Bone marrow (tissue), 2 donors: ENCODE measurements around the gene PA2G4.
A peak's percentile ranks its signal among the peaks of the same experiment; 100 is the strongest.
"Not testable (repeated sequence)": the region's sequence is repeated elsewhere in the genome, so short reads cannot be mapped to it uniquely, and the experiment has no call there.

Experiments
- DNase-seq, 2 donors: peaks; one replicate each; lab custom pipeline; 2025; lab: John Stamatoyannopoulos, UW

PA2G4 gene

GRCh38 chr12:56099787-56100186, 4.6 kb upstream of the PA2G4 start:
- no peak for DNase-seq

- DNase-seq: no peak
Measured at GRCh38 chr12:56101045-56101444, 3.3 kb upstream of the PA2G4 start.

DNA sequence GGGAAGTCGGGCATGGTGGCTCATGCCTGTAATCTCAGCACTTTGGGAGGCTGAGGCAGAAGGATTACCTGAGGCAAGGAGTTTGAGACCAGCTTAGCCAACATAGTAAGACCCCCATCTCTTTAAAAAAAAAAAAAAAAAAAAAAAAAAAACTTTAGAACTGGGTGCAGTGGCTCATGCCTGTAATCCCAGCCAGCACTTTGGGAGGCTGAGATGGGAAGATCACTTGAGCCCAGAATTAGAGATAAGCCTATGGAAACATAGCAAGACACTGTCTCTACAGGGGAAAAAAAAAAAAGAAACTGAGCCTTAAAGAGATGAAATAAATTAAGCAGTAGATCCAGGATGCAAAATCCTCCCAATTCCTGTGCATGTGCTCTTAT, 1.7 kb upstream of the PA2G4 start:
- no peak for DNase-seq

DNA sequence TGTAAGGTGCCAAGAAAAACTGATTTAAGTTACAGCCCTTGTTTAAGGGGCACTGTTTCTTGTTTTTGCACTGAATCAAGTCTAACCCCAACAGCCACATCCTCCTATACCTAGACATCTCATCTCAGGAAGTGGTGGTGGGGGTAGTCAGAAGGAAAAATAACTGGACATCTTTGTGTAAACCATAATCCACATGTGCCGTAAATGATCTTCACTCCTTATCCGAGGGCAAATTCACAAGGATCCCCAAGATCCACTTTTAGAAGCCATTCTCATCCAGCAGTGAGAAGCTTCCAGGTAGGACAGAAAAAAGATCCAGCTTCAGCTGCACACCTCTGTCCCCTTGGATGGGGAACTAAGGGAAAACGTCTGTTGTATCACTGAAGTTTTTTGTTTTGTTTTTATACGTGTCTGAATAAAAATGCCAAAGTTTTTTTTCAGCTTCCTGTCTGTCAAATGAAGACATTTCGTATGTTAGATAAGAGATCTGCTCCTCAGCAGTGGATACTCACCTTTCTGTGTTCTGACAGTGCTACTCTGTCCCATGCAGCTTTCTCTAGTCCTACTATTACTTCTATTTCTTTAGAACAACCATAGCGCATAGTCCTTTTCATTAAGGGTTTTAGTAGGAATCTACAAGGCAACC, 1.2 kb upstream of the PA2G4 start:
- no peak for DNase-seq

- no peak for DNase-seq
Measured at GRCh38 chr12:56103823-56104108, 593 bp upstream of the PA2G4 start.

GRCh38 chr12:56104815-56105608, 653 bp downstream of the PA2G4 start:
- DNase-seq: no peak

DNA sequence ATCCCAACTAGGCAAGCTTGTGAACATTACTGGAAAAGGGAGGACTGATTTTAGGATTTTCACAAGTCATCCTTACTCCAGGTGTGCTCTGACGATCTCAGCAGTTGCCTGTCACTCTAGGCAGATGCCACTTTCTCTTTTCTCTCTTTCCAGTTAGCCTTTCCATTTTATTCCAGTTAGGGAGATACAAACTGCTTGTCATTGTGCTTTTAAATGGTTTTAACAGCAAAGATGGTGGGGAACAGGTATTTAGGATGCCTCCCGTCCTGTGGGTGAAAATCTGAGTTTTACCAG, 1.2 kb downstream of the PA2G4 start:
- DNase-seq: no peak

GRCh38 chr12:56107242-56107641, 2.9 kb downstream of the PA2G4 start:
- DNase-seq: no peak

DNA sequence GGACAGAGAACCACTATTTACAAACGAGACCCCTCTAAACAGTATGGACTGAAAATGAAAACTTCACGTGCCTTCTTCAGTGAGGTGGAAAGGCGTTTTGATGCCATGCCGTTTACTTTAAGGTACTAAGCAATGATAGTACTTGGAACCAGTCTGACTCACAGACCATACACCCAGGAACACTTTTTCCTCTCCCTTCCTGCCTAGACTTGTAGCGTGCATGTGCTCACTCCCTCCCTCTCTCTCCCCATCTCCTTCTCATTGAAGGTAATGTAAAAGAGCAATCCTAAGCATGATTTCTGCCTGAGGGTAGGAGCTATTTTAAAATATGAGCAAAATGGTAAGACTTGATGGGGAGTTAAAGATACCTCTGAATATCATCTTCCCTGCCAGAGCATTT, 6.2 kb downstream of the PA2G4 start:
- DNase-seq: no peak

DNA sequence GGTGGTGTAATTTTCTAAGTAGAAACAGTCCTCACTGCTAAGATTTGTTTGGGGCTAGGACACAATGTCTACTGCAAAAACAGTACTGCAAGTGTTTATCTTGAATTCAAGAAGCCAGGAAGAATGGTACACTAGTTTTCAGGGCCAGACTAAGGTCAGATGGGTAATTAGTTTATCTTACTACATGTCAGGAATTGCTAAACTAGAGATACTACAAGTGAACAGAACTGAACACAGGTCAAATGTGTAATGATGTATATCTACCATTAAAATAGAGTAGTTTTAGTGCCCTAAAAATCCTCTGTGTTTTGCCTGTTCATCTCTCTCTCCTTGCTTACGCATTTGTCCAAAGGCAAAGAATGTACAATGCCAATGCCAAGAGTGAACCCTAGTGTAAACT, 9.7 kb downstream of the PA2G4 start:
- DNase-seq: no peak

GRCh38 chr12:56115329-56115728, 11.0 kb downstream of the PA2G4 start:
- no peak for DNase-seq

- DNase-seq: peak; percentile 89 to 96
Measured at GRCh38 chr12:56116267-56117081, 12.1 kb downstream of the PA2G4 start, which contains the start of gene RPL41. RPL41 (plus strand) TSS chr12:56116633.

DNA sequence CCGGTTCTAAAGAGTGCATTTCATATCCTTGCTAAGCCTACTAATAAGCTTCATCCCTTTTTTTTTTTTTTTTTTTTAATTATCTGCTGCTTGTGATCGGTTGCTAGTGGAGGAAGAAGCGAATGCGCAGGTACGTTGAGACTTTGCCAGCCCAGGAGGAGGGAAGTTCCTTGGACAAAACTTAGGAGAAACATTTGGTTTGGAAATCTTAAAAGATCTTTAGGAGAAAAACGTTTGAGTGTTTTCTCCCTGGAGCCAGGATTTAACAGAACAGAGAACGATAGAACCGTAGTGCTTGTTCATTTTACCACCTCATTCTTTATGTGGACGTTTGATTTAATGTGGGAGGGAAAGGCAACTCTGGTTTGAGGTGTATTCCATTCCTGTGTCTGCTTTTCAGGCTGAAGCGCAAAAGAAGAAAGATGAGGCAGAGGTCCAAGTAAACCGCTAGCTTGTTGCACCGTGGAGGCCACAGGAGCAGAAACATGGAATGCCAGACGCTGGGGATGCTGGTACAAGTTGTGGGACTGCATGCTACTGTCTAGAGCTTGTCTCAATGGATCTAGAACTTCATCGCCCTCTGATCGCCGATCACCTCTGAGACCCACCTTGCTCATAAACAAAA, 12.8 kb downstream of the PA2G4 start:
- DNase-seq: not testable (repeated sequence)

DNA sequence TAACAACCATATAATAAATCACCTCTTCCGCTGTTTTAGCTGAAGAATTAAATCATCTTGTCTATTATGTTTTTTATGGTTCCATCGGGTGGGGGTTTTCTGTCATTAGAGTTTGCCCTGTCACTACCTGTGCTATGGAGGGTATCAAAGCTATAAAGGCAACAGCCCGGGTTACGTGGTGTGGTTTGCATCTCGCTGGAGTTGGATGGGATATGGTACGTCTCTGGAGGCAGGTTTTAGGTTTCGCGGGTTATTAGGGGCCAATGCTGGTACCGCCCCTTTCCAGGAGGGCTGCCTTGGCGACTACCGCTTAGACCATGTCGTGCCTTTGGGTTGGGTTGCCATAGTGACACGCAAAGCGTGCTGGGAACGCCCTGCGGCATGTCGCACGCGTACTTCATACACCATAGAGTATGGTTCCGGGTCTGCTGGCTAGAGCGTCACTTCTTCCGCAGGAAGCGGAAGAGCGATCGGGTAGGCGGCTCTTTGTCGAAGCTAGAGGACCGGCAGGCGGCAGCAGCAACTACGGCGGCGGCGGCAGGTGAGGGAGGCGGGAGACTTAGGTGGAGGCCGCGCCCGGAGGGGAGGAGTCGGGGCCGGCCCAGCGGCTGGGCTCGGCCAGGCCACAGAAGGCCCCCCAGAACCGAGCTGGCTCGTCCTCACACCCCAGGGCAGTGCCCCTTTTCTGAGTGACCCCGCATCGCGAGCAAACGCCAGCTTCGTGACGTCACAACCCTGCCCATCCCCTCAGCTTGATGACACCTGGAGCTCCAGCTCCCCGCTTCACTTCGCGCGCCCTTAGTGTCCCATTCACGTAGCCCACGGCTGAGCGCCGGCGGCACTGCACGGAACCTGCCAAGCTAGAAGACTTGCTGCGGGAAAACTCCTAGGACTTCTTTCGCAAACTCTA, 13.7 kb downstream of the PA2G4 start, which contains the start of gene ZC3H10:
ZC3H10 (plus strand) TSS at position 489 of the 910 bp plus-strand sequence. CDS start 2,297 bp downstream, outside the sequence.
- peak; percentile 96 to 97 for DNase-seq

DNA sequence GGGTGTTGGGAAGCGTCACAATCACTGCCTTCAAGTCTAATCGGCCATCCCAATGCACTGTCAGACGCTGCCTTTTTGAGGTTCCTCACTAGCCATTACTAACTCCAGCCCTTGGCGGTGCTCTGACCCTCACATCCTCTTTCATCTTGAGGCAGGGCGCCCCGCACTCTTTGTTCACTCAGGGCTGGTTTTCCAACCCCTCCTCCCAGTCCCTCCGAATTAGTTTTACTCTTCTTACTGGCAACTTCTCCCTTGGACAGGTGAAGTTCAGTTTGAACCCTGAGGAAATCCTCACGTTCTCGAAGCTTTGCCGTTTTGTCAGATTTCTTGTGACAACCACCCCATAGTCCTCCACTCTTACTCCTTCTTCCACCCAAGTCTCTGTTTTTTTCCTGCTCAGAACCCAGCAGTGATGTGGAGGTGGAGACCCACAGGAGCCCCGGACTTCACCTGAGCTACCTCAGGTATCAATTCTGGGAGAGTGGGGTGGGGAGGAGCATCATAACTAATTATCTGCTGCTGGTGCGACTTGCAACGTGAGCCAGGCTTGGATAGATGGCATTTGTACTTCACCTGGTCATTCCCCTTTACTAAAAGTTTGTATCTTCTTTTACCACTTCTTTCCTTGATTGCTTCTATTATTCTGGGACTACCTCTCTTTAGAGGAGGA, 14.5 kb downstream of the PA2G4 start:
- DNase-seq: no peak

- DNase-seq: peak in 1 of 2 donors; percentile 69
Measured at GRCh38 chr12:56119361-56119796, 15.0 kb downstream of the PA2G4 start.

DNA sequence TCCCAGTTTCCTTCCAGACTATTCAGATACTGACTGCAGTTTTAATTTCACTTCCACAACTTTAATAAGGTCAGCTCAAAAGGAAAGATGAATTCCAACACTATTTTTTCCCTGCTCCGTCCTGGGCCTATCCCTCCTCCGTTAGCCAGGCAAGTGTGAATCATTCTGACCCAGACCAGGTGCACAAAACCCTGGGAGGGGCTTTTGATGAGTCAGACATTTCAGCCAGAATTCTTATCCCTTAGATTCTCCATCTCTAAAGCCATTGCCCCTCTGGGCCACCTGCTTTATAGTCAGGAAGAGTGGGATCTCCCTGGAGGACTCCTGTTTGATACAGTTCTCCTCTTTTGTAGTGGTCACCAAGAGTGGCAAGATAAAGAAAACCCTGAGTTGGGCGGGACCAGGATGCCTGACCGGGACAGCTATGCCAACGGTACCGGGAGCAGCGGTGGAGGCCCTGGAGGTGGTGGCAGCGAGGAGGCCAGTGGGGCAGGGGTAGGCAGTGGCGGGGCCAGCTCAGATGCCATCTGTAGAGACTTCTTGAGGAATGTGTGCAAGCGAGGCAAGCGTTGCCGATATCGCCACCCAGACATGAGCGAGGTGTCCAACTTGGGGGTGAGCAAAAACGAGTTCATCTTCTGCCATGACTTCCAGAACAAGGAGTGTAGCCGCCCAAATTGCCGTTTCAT, 15.9 kb downstream of the PA2G4 start:
- no peak for DNase-seq

DNA sequence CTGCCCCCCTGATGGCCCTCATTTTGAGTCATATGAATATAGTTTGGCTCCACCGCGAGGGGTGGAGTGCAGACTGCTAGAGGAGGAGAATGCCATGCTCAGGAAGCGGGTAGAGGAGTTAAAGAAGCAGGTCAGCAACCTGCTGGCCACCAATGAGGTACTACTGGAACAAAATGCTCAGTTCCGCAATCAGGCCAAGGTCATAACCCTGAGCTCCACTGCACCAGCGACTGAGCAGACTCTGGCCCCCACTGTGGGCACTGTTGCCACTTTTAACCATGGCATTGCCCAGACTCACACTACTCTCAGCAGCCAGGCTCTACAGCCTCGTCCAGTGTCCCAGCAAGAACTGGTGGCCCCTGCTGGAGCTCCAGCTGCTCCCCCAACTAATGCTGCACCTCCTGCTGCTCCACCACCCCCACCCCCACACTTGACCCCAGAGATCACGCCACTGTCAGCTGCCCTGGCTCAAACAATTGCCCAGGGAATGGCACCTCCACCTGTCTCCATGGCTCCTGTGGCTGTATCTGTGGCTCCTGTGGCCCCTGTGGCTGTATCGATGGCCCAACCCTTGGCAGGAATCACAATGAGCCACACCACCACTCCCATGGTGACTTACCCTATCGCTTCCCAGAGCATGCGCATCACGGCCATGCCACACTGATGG, 17.0 kb downstream of the PA2G4 start:
- DNase-seq: no peak

- no peak for DNase-seq
Measured at GRCh38 chr12:56122637-56123036, 18.3 kb downstream of the PA2G4 start.

DNA sequence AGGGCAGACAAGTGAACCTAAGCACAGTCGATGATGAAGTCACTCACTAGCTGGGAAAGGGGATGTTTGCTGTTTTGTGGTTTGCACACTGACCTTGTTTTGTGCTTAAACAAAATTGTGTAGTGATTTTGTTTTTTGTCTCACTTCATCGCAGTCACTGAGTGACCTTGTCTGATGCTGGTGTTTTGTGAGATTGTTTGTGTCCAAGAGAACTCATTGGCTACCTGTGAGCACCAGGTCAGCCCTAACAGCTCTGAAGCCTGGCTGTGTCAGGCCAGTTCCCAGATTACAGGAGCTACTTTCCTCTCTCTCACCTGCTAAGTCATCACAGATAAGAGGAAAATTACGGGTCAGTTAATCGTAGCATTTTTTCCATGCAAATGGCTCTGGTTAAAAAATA, 19.8 kb downstream of the PA2G4 start:
- DNase-seq: no peak
